NB4 (cell line): ENCODE data around the gene G3BP1.

Source experiments
- MYC ChIP-seq: IDR thresholded peaks from 2 replicates; pipeline ENCODE4 v1.6.1; 2011; ENCODE audit warnings: low read depth, low read length
- POLR2A ChIP-seq: IDR thresholded peaks from 2 replicates; pipeline ENCODE4 v1.6.1; 2011; ENCODE audit warnings: mild to moderate bottlenecking; ENCODE audit not compliant: insufficient read length; ENCODE audit errors: extremely low read depth
- TF ChIP-seq, protein P1 (sequence below): IDR thresholded peaks from one replicate; pipeline ENCODE4 v1.5.1; 2012; ENCODE audit warnings: low read depth, low read length

DNA sequence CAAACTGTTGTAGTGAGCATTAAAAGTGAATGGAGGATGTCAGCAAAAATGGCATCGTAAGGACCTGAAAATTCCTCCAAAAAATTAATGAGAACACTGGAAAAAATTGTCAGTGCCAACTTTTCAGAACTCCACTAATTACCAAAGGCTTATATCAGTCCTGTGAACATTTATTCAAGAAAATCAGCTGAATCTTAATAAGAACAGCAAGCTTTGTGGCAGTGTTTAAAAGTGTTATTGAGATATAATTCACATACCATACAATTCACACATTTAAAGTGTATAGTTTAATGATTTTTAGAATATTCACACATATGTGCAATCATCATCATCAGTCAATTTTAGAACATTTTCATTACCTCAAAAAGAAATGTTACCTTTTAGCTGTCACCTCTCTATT lies 57.6 kb downstream of the G3BP1 start:
- TF ChIP-seq MYC (no peak), POLR2A (no peak)
- TF ChIP-seq, protein P1, sequence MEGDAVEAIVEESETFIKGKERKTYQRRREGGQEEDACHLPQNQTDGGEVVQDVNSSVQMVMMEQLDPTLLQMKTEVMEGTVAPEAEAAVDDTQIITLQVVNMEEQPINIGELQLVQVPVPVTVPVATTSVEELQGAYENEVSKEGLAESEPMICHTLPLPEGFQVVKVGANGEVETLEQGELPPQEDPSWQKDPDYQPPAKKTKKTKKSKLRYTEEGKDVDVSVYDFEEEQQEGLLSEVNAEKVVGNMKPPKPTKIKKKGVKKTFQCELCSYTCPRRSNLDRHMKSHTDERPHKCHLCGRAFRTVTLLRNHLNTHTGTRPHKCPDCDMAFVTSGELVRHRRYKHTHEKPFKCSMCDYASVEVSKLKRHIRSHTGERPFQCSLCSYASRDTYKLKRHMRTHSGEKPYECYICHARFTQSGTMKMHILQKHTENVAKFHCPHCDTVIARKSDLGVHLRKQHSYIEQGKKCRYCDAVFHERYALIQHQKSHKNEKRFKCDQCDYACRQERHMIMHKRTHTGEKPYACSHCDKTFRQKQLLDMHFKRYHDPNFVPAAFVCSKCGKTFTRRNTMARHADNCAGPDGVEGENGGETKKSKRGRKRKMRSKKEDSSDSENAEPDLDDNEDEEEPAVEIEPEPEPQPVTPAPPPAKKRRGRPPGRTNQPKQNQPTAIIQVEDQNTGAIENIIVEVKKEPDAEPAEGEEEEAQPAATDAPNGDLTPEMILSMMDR: no peak
